LoVo (cell line): Measurements from ENCODE around the gene KIFC3.
A peak's percentile ranks its signal among the peaks of the same experiment; 100 is the strongest.
"Not testable (repeated sequence)": the region's sequence is repeated elsewhere in the genome, so short reads cannot be mapped to it uniquely, and the experiment has no call there.

Experiments used
- DNase-seq: peaks from one replicate; pipeline ENCODE4 v3.0.0-alpha.2; 2016; ENCODE audit warnings: low spot score

The KIFC3 gene

GRCh38 chr16:57824888-57825287, 22.6 kb upstream of the KIFC3 start:
- DNase-seq = peak; percentile 62

GRCh38 chr16:57823836-57824235, 21.5 kb upstream of the KIFC3 start:
- DNase-seq = no peak

- no peak for DNase-seq
Measured at GRCh38 chr16:57822856-57823255, 20.6 kb upstream of the KIFC3 start.

GRCh38 chr16:57822018-57822553, 19.8 kb upstream of the KIFC3 start:
- no peak for DNase-seq

GRCh38 chr16:57821149-57821971, 19.1 kb upstream of the KIFC3 start:
- DNase-seq = peak; percentile 83

- no peak for DNase-seq
Measured at GRCh38 chr16:57818377-57819064, 16.2 kb upstream of the KIFC3 start.

GRCh38 chr16:57817680-57818079, 15.4 kb upstream of the KIFC3 start:
- DNase-seq = no peak

- peak; percentile 82 for DNase-seq
Measured at GRCh38 chr16:57815987-57816745, 13.9 kb upstream of the KIFC3 start.

- no peak for DNase-seq
Measured at GRCh38 chr16:57814896-57815295, 12.6 kb upstream of the KIFC3 start.

- DNase-seq = no peak
Measured at GRCh38 chr16:57813466-57813865, 11.2 kb upstream of the KIFC3 start.

GRCh38 chr16:57811340-57811739, 9.0 kb upstream of the KIFC3 start:
- DNase-seq = not testable (repeated sequence)

GRCh38 chr16:57810197-57811031, 8.1 kb upstream of the KIFC3 start:
- DNase-seq = peak; percentile 94

- DNase-seq = peak; percentile 73
Measured at GRCh38 chr16:57809276-57810196, 7.2 kb upstream of the KIFC3 start.

- no peak for DNase-seq
Measured at GRCh38 chr16:57808589-57809228, 6.4 kb upstream of the KIFC3 start.

- DNase-seq = peak; percentile 94
Measured at GRCh38 chr16:57807968-57808528, 5.8 kb upstream of the KIFC3 start.

- DNase-seq = peak; percentile 83
Measured at GRCh38 chr16:57807252-57807967, 5.1 kb upstream of the KIFC3 start.

- DNase-seq = no peak
Measured at GRCh38 chr16:57805176-57805575, 2.9 kb upstream of the KIFC3 start.

- no peak for DNase-seq
Measured at GRCh38 chr16:57804111-57804837, 2.0 kb upstream of the KIFC3 start.
